Stimulated activated CD8-positive, alpha-beta memory T cell treated with anti-CD3 and anti-CD28 coated beads, Interleukin-2, amount 100 ng/mL, for 1 hour (primary cell): ENCODE data around the gene CLCC1.
"Not testable (repeated sequence)": the region's sequence is repeated elsewhere in the genome, so short reads cannot be mapped to it uniquely, and the experiment has no call there.

Experiments
- DNase-seq, 2 donors: peaks; one replicate each; pipeline ENCODE4 v3.0.0-alpha.2; 2020; ENCODE audit warnings: low read depth in 2 of 2

Gene CLCC1

GRCh38 chr1:108963052-108963686 lies at the start of gene CLCC1:
CLCC1 (minus strand) TSS chr1:108963484; CDS start chr1:108950437, 13,047 bp downstream.
- peak; percentile 75 to 81 for DNase-seq

- no peak for DNase-seq
Observed at GRCh38 chr1:109011335-109011734, 48.1 kb upstream of the CLCC1 start.

- DNase-seq = not testable (repeated sequence)
Observed at GRCh38 chr1:108996622-108997021, 33.3 kb upstream of the CLCC1 start.

- DNase-seq = no peak
Observed at GRCh38 chr1:108983114-108983513, 19.8 kb upstream of the CLCC1 start.

- DNase-seq = no peak
Observed at GRCh38 chr1:108976658-108977057, 13.4 kb upstream of the CLCC1 start.

- no peak for DNase-seq
Observed at GRCh38 chr1:108972951-108973350, 9.7 kb upstream of the CLCC1 start.

GRCh38 chr1:108969346-108969745 lies 6.1 kb upstream of the CLCC1 start:
- DNase-seq = no peak

- DNase-seq = peak in 1 of 2 donors; percentile 4
Observed at GRCh38 chr1:108962681-108963051, 618 bp downstream of the CLCC1 start.

- DNase-seq = no peak
Observed at GRCh38 chr1:108961752-108962486, 1.4 kb downstream of the CLCC1 start.

GRCh38 chr1:108961198-108961597 lies 2.1 kb downstream of the CLCC1 start:
- DNase-seq = no peak

- no peak for DNase-seq
Observed at GRCh38 chr1:108960719-108961118, 2.6 kb downstream of the CLCC1 start.

GRCh38 chr1:108957888-108958287 lies 5.4 kb downstream of the CLCC1 start:
- DNase-seq = no peak

- no peak for DNase-seq
Observed at GRCh38 chr1:108955881-108956280, 7.4 kb downstream of the CLCC1 start.

GRCh38 chr1:108955111-108955510 lies 8.2 kb downstream of the CLCC1 start:
- no peak for DNase-seq

GRCh38 chr1:108953452-108953851 lies 9.8 kb downstream of the CLCC1 start:
- DNase-seq = no peak

- no peak for DNase-seq
Observed at GRCh38 chr1:108951242-108951641, 12.0 kb downstream of the CLCC1 start.

- no peak for DNase-seq
Observed at GRCh38 chr1:108949044-108949443, 14.2 kb downstream of the CLCC1 start.

GRCh38 chr1:108947871-108948525 lies 15.3 kb downstream of the CLCC1 start:
- no peak for DNase-seq

- DNase-seq = no peak
Observed at GRCh38 chr1:108936170-108936569, 27.1 kb downstream of the CLCC1 start.

GRCh38 chr1:108933944-108934343 lies 29.3 kb downstream of the CLCC1 start:
- no peak for DNase-seq

- DNase-seq = not testable (repeated sequence)
Observed at GRCh38 chr1:108927565-108927964, 35.7 kb downstream of the CLCC1 start.

- no peak for DNase-seq
Observed at GRCh38 chr1:108925920-108926319, 37.4 kb downstream of the CLCC1 start.

- no peak for DNase-seq
Observed at GRCh38 chr1:108916788-108917187, 46.5 kb downstream of the CLCC1 start.
